PC-9 (cell line): ENCODE results near the gene GBGT1. TPM values are rescaled to one million over a fixed set of nuclear protein-coding genes. Genes with fewer than 3 reads are reported as not detected.

Experiments used
- BruUV-seq: library from RNA; stranded (reverse); fragments of 400-500 nt; replicated peaks from 2 replicates; lab custom pipeline; 2021; lab: Mats Ljungman, UMichigan
- CTCF ChIA-PET: fragments of 300-600 bp; sonication (Branson Sonifier 250); formaldehyde crosslinking; loops from one replicate; lab custom pipeline; 2022; ENCODE audit warnings: antibody characterized with exemption; lab: Charles Lee
- POLR2A ChIA-PET: fragments of 300-600 bp; sonication (Branson Sonifier 250); formaldehyde crosslinking; loops from one replicate; lab custom pipeline; 2022; ENCODE audit warnings: antibody characterized with exemption; ENCODE audit not compliant: unreplicated experiment; lab: Charles Lee
- DNase-seq, 2 experiments: peaks; one replicate each; pipeline versions ENCODE4 v3.0.0 to v3.0.0-alpha.2; 2015 to 2022; ENCODE audit warnings: mixed read lengths in 1 of 2
- H2AFZ ChIP-seq: fragments of 200-600 bp; sonication (generic); 2 replicates; pipeline ENCODE4 v1.8.1; 2017; ENCODE audit warnings: antibody characterized with exemption
- H3F3A ChIP-seq: fragments of 200-600 bp; sonication (generic); 2 replicates; pipeline ENCODE4 v1.8.1; 2017; ENCODE audit warnings: antibody characterized with exemption, mild to moderate bottlenecking, low read depth; ENCODE audit not compliant: insufficient read depth
- H3K27ac ChIP-seq: fragments of 200-600 bp; sonication (generic); 2 replicates; pipeline ENCODE4 v1.6.1; 2016; ENCODE audit warnings: mixed run types
- H3K27me3 ChIP-seq: fragments of 200-600 bp; sonication (generic); 2 replicates; pipeline ENCODE4 v1.6.1; 2016; ENCODE audit warnings: low read depth, mixed run types; ENCODE audit not compliant: insufficient read depth
- H3K36me3 ChIP-seq: fragments of 200-600 bp; sonication (generic); 2 replicates; pipeline ENCODE4 v1.6.1; 2016; ENCODE audit warnings: low read depth, mixed run types
- H3K4me1 ChIP-seq: fragments of 200-600 bp; sonication (generic); replicated peaks from 2 replicates; pipeline ENCODE4 v1.6.1; 2016; ENCODE audit warnings: mixed run types; ENCODE audit not compliant: insufficient read depth
- H3K4me2 ChIP-seq: fragments of 200-600 bp; sonication (generic); 2 replicates; pipeline ENCODE4 v1.6.1; 2017; ENCODE audit warnings: mixed run types
- H3K4me3 ChIP-seq: fragments of 200-600 bp; sonication (generic); 2 replicates; pipeline ENCODE4 v1.6.1; 2016; ENCODE audit warnings: mixed run types
- H3K79me2 ChIP-seq: fragments of 200-600 bp; sonication (generic); 2 replicates; pipeline ENCODE4 v1.6.1; 2017; ENCODE audit warnings: low read depth, mixed run types
- H3K9me2 ChIP-seq: fragments of 200-600 bp; sonication (generic); 2 replicates; pipeline ENCODE4 v1.8.1; 2017; ENCODE audit warnings: mild to moderate bottlenecking; ENCODE audit not compliant: insufficient read depth
- H3K9me3 ChIP-seq: fragments of 200-600 bp; sonication (generic); 2 replicates; pipeline ENCODE4 v1.8.1; 2016; ENCODE audit warnings: low read depth; ENCODE audit not compliant: insufficient read depth
- H4K20me1 ChIP-seq: fragments of 200-600 bp; sonication (generic); 2 replicates; pipeline ENCODE4 v1.8.1; 2017; ENCODE audit not compliant: insufficient read depth
- CTCF ChIP-seq: fragments of 200-600 bp; sonication (generic); conservative IDR thresholded peaks from 2 replicates; pipeline ENCODE4 v1.6.1; 2017; ENCODE audit warnings: mixed run types, antibody characterized with exemption, mild to moderate bottlenecking, moderate library complexity
- EZH2 ChIP-seq: fragments of 200-600 bp; sonication (generic); IDR thresholded peaks from 2 replicates; pipeline ENCODE4 v1.8.0; 2017; ENCODE audit warnings: antibody characterized with exemption, low read depth
- intact Hi-C: fragments of 100-400 bp; cut with micrococcal nuclease; formaldehyde crosslinking; loops from one replicate; pipeline ENCODE4 v1.10.0; 2022; ENCODE audit not compliant: unreplicated experiment
- total RNA-seq: library from RNA; stranded (reverse); gene quantifications from 2 replicates; pipeline ENCODE4 v1.2.3, GENCODE V29; 2021

GBGT1 gene
- total RNA-seq, 1 experiment from 2014 or later = 1.2 TPM

GRCh38 chr9:133184971-133185370, 21.3 kb upstream of the GBGT1 start:
- no peaks in the 10 kb centered on the region for H3K79me2 ChIP-seq
- peaks cover 54% of the 10 kb centered on the region for H3K27me3 ChIP-seq
- POLR2A ChIA-PET = interaction anchor here (0.6 kb wide), 1 partner anchor 167 kb away, joined by 4 read pairs; no protein-coding TSS in a partner anchor
- no TSS peak for BruUV-seq
- no peaks in the 10 kb centered on the region for H3K36me3 ChIP-seq
- no peaks in the 10 kb centered on the region for H3K4me1 ChIP-seq
- no peak overlapping the region for H3K4me3 ChIP-seq
- H3K4me2 ChIP-seq = no peak overlapping the region
- no peak overlapping the region for H2AFZ ChIP-seq
- TF ChIP-seq CTCF (peak; percentile 77), EZH2 (no peak)
- H3F3A ChIP-seq = no peaks in the 10 kb centered on the region
- H3K9me2 ChIP-seq = no peaks in the 10 kb centered on the region
- intact Hi-C loops = loop anchor here (1.0 kb wide), 3 partner anchors 144 to 301 kb away; no protein-coding TSS in a partner anchor
- no peaks in the 10 kb centered on the region for H4K20me1 ChIP-seq
- no peak overlapping the region for H3K27ac ChIP-seq
- H3K9me3 ChIP-seq = no peaks in the 10 kb centered on the region
- CTCF ChIA-PET = interaction anchor here (0.6 to 2.2 kb wide), 10 partner anchors 22 to 274 kb away, joined by 3 to 25 read pairs (median 7); no protein-coding TSS in a partner anchor
- DNase-seq = peak; percentile 50 to 65

GRCh38 chr9:133182151-133182550, 18.4 kb upstream of the GBGT1 start:
- Histone ChIP-seq H3K36me3 (no peaks in the 10 kb centered on the region), H3K4me1 (no peaks in the 10 kb centered on the region), H2AFZ (no peak overlapping the region), H3K27me3 (peaks cover 40% of the 10 kb centered on the region), H3K4me3 (no peak overlapping the region), H4K20me1 (no peaks in the 10 kb centered on the region), H3F3A (no peaks in the 10 kb centered on the region), H3K9me3 (no peaks in the 10 kb centered on the region), H3K4me2 (no peak overlapping the region), H3K79me2 (no peaks in the 10 kb centered on the region), H3K27ac (no peak overlapping the region), H3K9me2 (no peaks in the 10 kb centered on the region)
- ChIA-PET CTCF (interaction anchor here (0.6 to 1.1 kb wide), 3 partner anchors 35 to 253 kb away, joined by 3 to 6 read pairs (median 3); no protein-coding TSS in a partner anchor), POLR2A (interaction anchor here (0.6 to 0.7 kb wide), 2 partner anchors 152 to 304 kb away, joined by 4 to 9 read pairs; partner anchors contain the start of gene GTF3C5)
- no peak for DNase-seq
- no TSS peak for BruUV-seq
- TF ChIP-seq CTCF (no peak), EZH2 (no peak)
- intact Hi-C loops = no loop called here

- H3K27me3 ChIP-seq = peaks cover 42% of the 10 kb centered on the region
- no peak overlapping the region for H3K27ac ChIP-seq
- no peaks in the 10 kb centered on the region for H3K9me2 ChIP-seq
- no peak for DNase-seq
- ChIA-PET CTCF (interaction anchor here (0.5 to 1.1 kb wide), 3 partner anchors 34 to 1321 kb away, joined by 3 to 6 read pairs (median 3); no protein-coding TSS in a partner anchor), POLR2A (interaction anchor here (0.6 kb wide), 1 partner anchor 305 kb away, joined by 4 read pairs; no protein-coding TSS in a partner anchor)
- H4K20me1 ChIP-seq = no peaks in the 10 kb centered on the region
- H3K4me3 ChIP-seq = no peak overlapping the region
- H3K4me2 ChIP-seq = no peak overlapping the region
- no peaks in the 10 kb centered on the region for H3K36me3 ChIP-seq
- intact Hi-C loops = loop anchor here (2.0 kb wide), 1 partner anchor 133 kb away; no protein-coding TSS in a partner anchor
- no TSS peak for BruUV-seq
- no peaks in the 10 kb centered on the region for H3K9me3 ChIP-seq
- H2AFZ ChIP-seq = no peak overlapping the region
- no peaks in the 10 kb centered on the region for H3K79me2 ChIP-seq
- no peaks in the 10 kb centered on the region for H3F3A ChIP-seq
- TF ChIP-seq EZH2 = no peak
- no peak for TF ChIP-seq CTCF
- no peaks in the 10 kb centered on the region for H3K4me1 ChIP-seq
Observed at GRCh38 chr9:133181561-133181960, 17.8 kb upstream of the GBGT1 start.
